ENCODE data around the gene MTERF4. TPM values are rescaled to one million over a fixed set of nuclear protein-coding genes. Genes with fewer than 3 reads are reported as not detected.

MTERF4 gene
- total RNA-seq, 2 donors from 2014 or later: 38.1 to 40.5 TPM

Other genes with a start within 250 kb of the MTERF4 start
- gene AGXT, start 233.5 kb downstream of the MTERF4 start, total RNA-seq: not detected
- gene MAB21L4, start 206.1 kb downstream of the MTERF4 start, total RNA-seq: not detected
- gene CROCC2, start 196.0 kb downstream of the MTERF4 start, total RNA-seq: not detected
- under 1 TPM in 1 of 2 donors, not detected in 1; 0.14 TPM for gene SNED1, start 103.7 kb downstream of the MTERF4 start, total RNA-seq
- 10 to 100 TPM; 69.5 to 78.9 TPM for gene PASK, start 47.2 kb upstream of the MTERF4 start, total RNA-seq
- gene PPP1R7, start 48.2 kb upstream of the MTERF4 start, total RNA-seq: 100 to 1,000 TPM in 1 of 2 donors, 10 to 100 TPM in 1; 54.8 to 109 TPM
- gene ANO7, start 86.4 kb upstream of the MTERF4 start, total RNA-seq: 1 to 10 TPM; 2.8 to 7.1 TPM
- 100 to 1,000 TPM; 295 to 479 TPM for gene HDLBP, start 213.4 kb upstream of the MTERF4 start, total RNA-seq
- 100 to 1,000 TPM; 246 to 264 TPM for gene SEPTIN2, start 213.6 kb upstream of the MTERF4 start, total RNA-seq